Measurements from ENCODE around the gene SIGMAR1.

SIGMAR1 gene

DNA sequence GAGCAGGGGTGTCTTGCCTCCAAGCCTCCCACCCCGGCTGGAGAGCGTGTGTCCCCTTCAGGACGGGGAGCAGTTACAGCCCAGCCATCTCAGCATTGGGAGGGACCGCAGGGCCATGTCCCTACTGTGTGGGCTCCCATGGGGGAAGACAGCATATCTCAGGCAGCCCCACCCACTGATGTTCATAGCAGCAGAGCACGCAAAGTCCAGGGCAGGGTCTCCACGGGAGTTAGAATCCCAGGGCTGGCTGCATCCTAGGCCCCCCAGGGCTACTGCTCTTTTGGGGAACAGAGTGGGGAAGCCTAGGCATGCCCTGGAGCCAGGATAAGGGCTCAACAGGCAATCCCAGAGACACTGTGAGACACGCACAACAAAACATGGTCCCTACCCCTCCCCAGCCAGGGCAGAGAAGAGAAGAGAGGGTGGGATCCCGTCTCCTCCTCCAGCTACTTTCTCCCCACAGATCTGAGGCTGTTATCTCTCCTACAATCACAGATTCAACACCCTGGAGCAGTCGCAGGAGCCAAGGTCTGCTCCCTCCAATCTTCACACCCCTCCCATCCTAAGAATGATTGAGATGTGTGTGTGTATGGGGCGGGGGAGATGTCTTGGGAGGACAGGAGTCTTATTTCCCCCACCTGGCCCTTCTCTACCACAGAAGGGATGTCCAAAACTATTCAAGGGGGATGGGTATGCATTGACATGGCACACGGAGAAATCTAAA lies 51.5 kb downstream of the SIGMAR1 start:
- no peak overlapping the region for H3K27ac ChIP-seq

DNA sequence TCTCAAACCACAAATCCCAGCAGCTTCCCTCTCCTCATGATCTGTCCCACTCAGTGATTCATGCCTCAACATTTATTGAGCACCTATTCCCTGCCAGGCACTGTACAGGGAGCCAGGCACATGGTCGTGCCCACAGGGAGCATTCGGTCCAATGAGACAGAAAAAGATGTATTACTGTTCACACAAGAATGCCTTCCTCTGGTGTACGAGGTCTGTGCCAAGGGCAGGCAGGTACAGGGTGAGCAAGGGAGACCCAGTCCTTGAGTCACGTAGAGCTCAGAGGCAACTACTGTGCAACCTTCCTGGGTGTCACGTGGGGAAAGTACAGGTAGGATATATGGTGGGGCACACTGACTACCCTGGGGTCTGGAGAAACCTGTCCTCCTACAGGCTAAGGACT lies 52.6 kb downstream of the SIGMAR1 start:
- no peaks in the 10 kb centered on the region for H3K36me3 ChIP-seq
- H3K9me3 ChIP-seq = no peaks in the 10 kb centered on the region
- peaks cover 0 to 16% (median 14%) of the 10 kb centered on the region in 4 donors for H3K4me1 ChIP-seq
- no peak overlapping the region for H3K4me3 ChIP-seq
- intact Hi-C loops (cut with DNase I; ENCODE audit: low total_unique reads) = no loop called here
- TF ChIP-seq, protein P1, sequence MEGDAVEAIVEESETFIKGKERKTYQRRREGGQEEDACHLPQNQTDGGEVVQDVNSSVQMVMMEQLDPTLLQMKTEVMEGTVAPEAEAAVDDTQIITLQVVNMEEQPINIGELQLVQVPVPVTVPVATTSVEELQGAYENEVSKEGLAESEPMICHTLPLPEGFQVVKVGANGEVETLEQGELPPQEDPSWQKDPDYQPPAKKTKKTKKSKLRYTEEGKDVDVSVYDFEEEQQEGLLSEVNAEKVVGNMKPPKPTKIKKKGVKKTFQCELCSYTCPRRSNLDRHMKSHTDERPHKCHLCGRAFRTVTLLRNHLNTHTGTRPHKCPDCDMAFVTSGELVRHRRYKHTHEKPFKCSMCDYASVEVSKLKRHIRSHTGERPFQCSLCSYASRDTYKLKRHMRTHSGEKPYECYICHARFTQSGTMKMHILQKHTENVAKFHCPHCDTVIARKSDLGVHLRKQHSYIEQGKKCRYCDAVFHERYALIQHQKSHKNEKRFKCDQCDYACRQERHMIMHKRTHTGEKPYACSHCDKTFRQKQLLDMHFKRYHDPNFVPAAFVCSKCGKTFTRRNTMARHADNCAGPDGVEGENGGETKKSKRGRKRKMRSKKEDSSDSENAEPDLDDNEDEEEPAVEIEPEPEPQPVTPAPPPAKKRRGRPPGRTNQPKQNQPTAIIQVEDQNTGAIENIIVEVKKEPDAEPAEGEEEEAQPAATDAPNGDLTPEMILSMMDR (IDR thresholded peaks at IDR 0.05) = no peak
- H3K27ac ChIP-seq = no peak overlapping the region
- DNase-seq = no peak
- peaks cover 0 to 100% of the 10 kb centered on the region in 2 donors for H3K27me3 ChIP-seq

More for the DNA sequence above, 51.5 kb downstream of the SIGMAR1 start:
- Histone ChIP-seq H3K9me3 (no peaks in the 10 kb centered on the region), H3K27me3 (peaks cover 0 to 95% of the 10 kb centered on the region in 2 donors), H3K36me3 (no peaks in the 10 kb centered on the region), H3K4me3 (no peak overlapping the region), H3K4me1 (peaks cover 0 to 27% (median 24%) of the 10 kb centered on the region in 4 donors)
- DNase-seq = no peak
- intact Hi-C loops (cut with DNase I; ENCODE audit: low total_unique reads) = no loop called here
- TF ChIP-seq, protein P1 (IDR thresholded peaks at IDR 0.05) = no peak

Data from tibial artery (tissue), 4 donors.